Lower leg skin (tissue), 4 donors: ENCODE measurements around the gene CCT7. TPM values are rescaled to one million over a fixed set of nuclear protein-coding genes. Genes with fewer than 3 reads are reported as not detected.

Source experiments
- DNase-seq, 2 donors: peaks; one replicate each; pipeline ENCODE4 v3.0.0-alpha.2; 2019; ENCODE audit warnings: low spot score in 2 of 2
- H3K4me3 ChIP-seq: fragments of 200-600 bp; sonication (generic); 2 replicates; pipeline ENCODE4 v1.5.1; 2017; ENCODE audit warnings: mild to moderate bottlenecking, low read depth; ENCODE audit not compliant: poor library complexity, severe bottlenecking
- POLR2A ChIP-seq, 2 donors: fragments of 450-650 bp; IDR thresholded peaks; one replicate each; pipeline ENCODE4 v1.6.1; 2016 to 2017; ENCODE audit warnings: antibody characterized with exemption in 2 of 2, mild to moderate bottlenecking in 1 of 2, moderate library complexity in 1 of 2
- WGBS, 2 donors: methylation state at CpG; one replicate each; pipeline ENCODE4 v1.1.5; 2018; 5-methylcytosine and 5-hydroxymethylcytosine counted together
- intact Hi-C: fragments of 100-400 bp; cut with DNase I; formaldehyde crosslinking; loops from one replicate; pipeline ENCODE4 v1.15.0; 2023; ENCODE audit warnings: low total_unique reads
- total RNA-seq, 4 donors: library from RNA; depleted of rRNA; stranded (reverse); fragments of >200 nt; gene quantifications; one replicate each; pipeline ENCODE4 v1.1.0, GENCODE V29; 2016
- TF ChIP-seq, protein P1 (sequence below), 3 donors: fragments of 450-650 bp; IDR thresholded peaks; one replicate each; pipeline ENCODE4 v1.5.1; 2016; ENCODE audit warnings: antibody characterized with exemption in 3 of 3, mild to moderate bottlenecking in 3 of 3, moderate library complexity in 2 of 3

The CCT7 gene
- total RNA-seq, 4 donors from 2014 or later = 141 to 173 (median 156) TPM

DNA sequence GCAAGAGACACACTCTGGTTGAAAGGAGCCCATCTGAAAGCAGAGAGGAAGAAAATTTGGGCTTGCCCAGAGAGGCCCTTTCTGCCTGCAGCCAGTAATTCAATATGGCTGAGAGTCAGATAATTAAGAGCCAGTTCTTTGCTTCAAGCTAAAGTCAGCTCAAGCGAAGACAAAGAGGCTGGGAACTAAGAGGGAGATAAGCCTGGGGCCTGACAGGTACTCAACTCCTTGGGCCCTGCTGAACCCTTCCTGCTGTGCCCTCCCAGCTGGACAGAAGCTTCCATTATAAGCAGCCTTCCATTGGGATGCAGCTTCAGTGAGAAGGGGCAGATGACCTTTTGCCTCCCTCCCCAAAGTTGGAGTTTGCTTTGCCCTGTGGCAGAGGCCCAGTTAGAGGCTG lies 38.2 kb downstream of the CCT7 start:
- intact Hi-C loops = no loop called here
- TF ChIP-seq, protein P1, sequence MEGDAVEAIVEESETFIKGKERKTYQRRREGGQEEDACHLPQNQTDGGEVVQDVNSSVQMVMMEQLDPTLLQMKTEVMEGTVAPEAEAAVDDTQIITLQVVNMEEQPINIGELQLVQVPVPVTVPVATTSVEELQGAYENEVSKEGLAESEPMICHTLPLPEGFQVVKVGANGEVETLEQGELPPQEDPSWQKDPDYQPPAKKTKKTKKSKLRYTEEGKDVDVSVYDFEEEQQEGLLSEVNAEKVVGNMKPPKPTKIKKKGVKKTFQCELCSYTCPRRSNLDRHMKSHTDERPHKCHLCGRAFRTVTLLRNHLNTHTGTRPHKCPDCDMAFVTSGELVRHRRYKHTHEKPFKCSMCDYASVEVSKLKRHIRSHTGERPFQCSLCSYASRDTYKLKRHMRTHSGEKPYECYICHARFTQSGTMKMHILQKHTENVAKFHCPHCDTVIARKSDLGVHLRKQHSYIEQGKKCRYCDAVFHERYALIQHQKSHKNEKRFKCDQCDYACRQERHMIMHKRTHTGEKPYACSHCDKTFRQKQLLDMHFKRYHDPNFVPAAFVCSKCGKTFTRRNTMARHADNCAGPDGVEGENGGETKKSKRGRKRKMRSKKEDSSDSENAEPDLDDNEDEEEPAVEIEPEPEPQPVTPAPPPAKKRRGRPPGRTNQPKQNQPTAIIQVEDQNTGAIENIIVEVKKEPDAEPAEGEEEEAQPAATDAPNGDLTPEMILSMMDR (IDR thresholded peaks at IDR 0.05) = no peak
- no peak for TF ChIP-seq POLR2A (IDR thresholded peaks at IDR 0.05)
- no peak overlapping the region for H3K4me3 ChIP-seq
- WGBS, 2 donors = 82 to 93% methylated on average over 1 of the region's 1 CpG
- DNase-seq = no peak

GRCh38 chr2:73279852-73280251 lies 45.7 kb downstream of the CCT7 start:
- no peak for TF ChIP-seq POLR2A (IDR thresholded peaks at IDR 0.05)
- TF ChIP-seq, protein P1 (IDR thresholded peaks at IDR 0.05) = no peak
- DNase-seq = peak in 1 of 2 donors; percentile 8
- whole genome bisulfite sequencing, 2 donors = 77 to 78% methylated on average over 9 of the region's 9 CpGs
- intact Hi-C loops = no loop called here
- no peak overlapping the region for H3K4me3 ChIP-seq

DNA sequence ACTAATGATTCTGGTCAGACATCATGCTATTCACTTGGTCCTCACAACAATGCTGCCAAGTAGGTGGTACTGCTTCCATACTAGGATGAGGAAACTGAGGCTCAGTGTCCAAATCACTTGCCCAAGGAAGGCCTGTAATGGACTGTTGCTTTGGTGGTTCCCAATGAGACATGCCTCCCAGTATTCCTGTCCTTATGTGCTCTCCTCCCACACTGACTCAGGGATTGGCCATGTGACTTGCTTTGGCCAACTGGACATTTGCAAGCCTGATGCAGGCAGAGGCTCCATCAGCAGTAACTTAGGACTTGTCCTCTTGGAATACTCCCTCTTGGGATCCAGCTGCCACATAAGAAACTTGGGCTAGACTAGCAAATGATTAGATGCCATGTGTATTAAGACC lies 47.1 kb downstream of the CCT7 start:
- DNase-seq = peak in 1 of 2 donors; percentile 25
- H3K4me3 ChIP-seq = no peak overlapping the region
- no peak for TF ChIP-seq POLR2A (IDR thresholded peaks at IDR 0.05)
- TF ChIP-seq, protein P1 (IDR thresholded peaks at IDR 0.05) = no peak
- intact Hi-C loops = no loop called here

DNA sequence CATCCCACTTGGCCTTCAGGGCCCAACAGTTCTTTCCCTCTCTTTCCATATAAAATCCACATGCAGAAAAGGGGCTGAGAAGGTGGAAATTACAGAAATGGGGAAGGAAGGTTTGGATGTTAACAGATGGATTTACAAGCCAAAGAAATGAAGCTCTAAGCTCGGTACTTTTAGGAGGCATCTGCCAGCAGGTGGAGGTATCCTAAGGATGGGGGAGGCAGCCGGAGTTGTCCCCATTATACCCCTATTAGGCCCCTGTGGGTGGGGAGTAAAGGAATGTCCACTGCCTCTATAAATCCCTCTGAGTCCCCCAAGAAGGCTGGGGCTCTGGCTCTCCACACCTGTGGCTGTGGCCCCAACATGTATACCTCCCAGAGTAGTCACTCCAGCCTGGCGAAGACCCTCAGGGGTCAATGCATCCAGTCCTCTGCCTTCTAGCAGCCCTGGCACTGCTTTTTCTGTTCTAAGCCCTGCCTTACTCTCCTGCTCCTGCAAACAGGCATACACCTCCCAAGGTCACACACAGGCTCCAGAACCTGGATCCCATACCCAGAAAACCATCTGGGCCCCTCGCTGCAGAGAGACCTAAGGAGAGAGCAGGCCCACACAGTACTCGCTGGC lies 48.9 kb downstream of the CCT7 start:
- 38 to 60% methylated on average over 5 of the region's 5 CpGs for WGBS, 2 donors
- peak in 1 of 2 donors; percentile 54 for DNase-seq
- TF ChIP-seq, protein P1 (IDR thresholded peaks at IDR 0.05) = no peak
- TF ChIP-seq POLR2A (IDR thresholded peaks at IDR 0.05) = no peak
- no peak overlapping the region for H3K4me3 ChIP-seq
- intact Hi-C loops = no loop called here

DNA sequence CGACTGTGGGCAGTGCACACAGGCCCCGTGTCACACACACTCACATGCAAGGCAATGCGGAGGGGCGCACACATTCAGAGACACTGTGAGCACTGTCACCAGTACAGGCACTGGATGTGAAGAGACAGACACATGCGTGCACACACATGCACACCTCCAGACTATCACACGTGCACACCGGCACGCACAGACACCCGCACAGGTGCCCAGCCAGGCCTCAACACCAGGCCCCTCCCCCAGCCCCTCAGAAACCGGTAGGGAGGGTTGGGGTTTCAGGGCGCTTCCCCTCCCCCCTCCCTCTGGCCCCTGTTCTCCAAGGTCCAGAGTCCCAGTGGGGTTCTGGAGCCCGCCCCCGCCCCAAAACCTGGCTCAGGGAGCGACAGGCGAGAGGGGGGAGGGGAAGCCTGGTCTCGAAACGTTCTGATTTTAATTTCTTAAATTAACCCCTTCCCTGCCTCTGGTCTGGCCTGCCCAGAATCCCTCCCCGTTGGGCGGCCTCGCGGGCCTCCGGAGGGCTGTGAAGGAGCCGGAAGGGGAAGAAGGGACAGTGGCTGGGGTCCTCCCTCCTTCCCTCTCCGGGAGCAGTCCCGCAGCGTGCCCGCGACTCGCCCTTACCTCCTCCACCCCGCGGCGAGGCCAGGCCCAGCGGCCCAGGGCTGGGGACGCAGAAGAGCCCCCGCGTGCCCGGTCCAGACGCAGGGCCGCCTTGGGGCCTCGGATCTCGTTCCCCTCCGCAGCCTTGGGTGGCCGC lies 49.6 kb downstream of the CCT7 start:
- peak overlapping the region; percentile 37 for H3K4me3 ChIP-seq
- intact Hi-C loops = no loop called here
- 2 to 5% methylated on average over 18 to 34 of the region's 43 CpGs for WGBS, 2 donors
- peak in 1 of 2 donors; percentile 81 for DNase-seq
- TF ChIP-seq POLR2A (IDR thresholded peaks at IDR 0.05) = no peak
- TF ChIP-seq, protein P1 (IDR thresholded peaks at IDR 0.05) = no peak
